SK-N-SH treated with all-trans-retinoic acid at 6 μM for 48 hours (cell line): ENCODE measurements around the gene MYO16.

Experiments
- ATAC-seq: fragments of 200-7000 bp; cut with Tn5 transposase; 3 replicates; pipeline ENCODE4 v1.9.1; 2020; ENCODE audit warnings: mild to moderate bottlenecking, moderate library complexity
- ARNTL ChIP-seq: fragments of 450-650 bp; formaldehyde crosslinking; IDR thresholded peaks from 2 replicates; pipeline ENCODE4 v1.5.0; 2020; ENCODE audit warnings: low read depth, mild to moderate bottlenecking, moderate library complexity, borderline replicate concordance
- BACH2 ChIP-seq: fragments of 250-450 bp; sonication (Bioruptor Pico); IDR thresholded peaks from 2 replicates; pipeline ENCODE4 v1.9.0; 2021; ENCODE audit warnings: mild to moderate bottlenecking, borderline replicate concordance
- CSDC2 ChIP-seq: fragments of 250-450 bp; sonication (Bioruptor Pico); IDR thresholded peaks from 2 replicates; pipeline ENCODE4 v1.5.0; 2020; ENCODE audit warnings: mild to moderate bottlenecking, moderate library complexity
- ESRRG ChIP-seq: fragments of 250-450 bp; sonication (Bioruptor Pico); IDR thresholded peaks from 2 replicates; pipeline ENCODE4 v1.6.1; 2021; ENCODE audit warnings: mild to moderate bottlenecking
- GLIS3 ChIP-seq: fragments of 250-450 bp; sonication (Bioruptor Pico); IDR thresholded peaks from 2 replicates; pipeline ENCODE4 v1.5.0; 2020; ENCODE audit warnings: mild to moderate bottlenecking, moderate library complexity
- OSR1 ChIP-seq: fragments of 250-450 bp; sonication (Bioruptor Pico); IDR thresholded peaks from 2 replicates; pipeline ENCODE4 v1.8.0; 2022; ENCODE audit warnings: moderate library complexity, mild to moderate bottlenecking, inconsistent platforms
- PPARA ChIP-seq: fragments of 250-450 bp; sonication (Bioruptor Pico); IDR thresholded peaks from 2 replicates; pipeline ENCODE4 v1.5.0; 2020; ENCODE audit warnings: mild to moderate bottlenecking, borderline replicate concordance
- RARB ChIP-seq: fragments of 250-450 bp; sonication (Bioruptor Pico); IDR thresholded peaks from 2 replicates; pipeline ENCODE4 v1.8.0; 2021; ENCODE audit warnings: mild to moderate bottlenecking, moderate library complexity
- SNAI2 ChIP-seq: fragments of 250-450 bp; sonication (Bioruptor Pico); IDR thresholded peaks from 2 replicates; pipeline ENCODE4 v1.5.0; 2020; ENCODE audit warnings: mild to moderate bottlenecking, moderate library complexity
- TCF4 ChIP-seq: fragments of 250-450 bp; sonication (Bioruptor Pico); IDR thresholded peaks from 2 replicates; pipeline ENCODE4 v1.8.0; 2021; ENCODE audit warnings: mild to moderate bottlenecking, moderate library complexity, borderline replicate concordance
- TOX ChIP-seq: fragments of 250-450 bp; sonication (Bioruptor Pico); IDR thresholded peaks from 2 replicates; pipeline ENCODE4 v1.8.0; 2021; ENCODE audit warnings: mild to moderate bottlenecking, moderate library complexity, borderline replicate concordance
- ZC3H10 ChIP-seq: fragments of 250-450 bp; sonication (Bioruptor Pico); IDR thresholded peaks from 2 replicates; pipeline ENCODE4 v1.5.1; 2021; ENCODE audit warnings: mild to moderate bottlenecking, moderate library complexity
- ZFP3 ChIP-seq: fragments of 250-450 bp; sonication (Bioruptor Pico); IDR thresholded peaks from 2 replicates; pipeline ENCODE4 v1.5.0; 2020; ENCODE audit warnings: mild to moderate bottlenecking, moderate library complexity
- ZNF565 ChIP-seq: fragments of 450-650 bp; formaldehyde crosslinking; conservative IDR thresholded peaks from 2 replicates; pipeline ENCODE4 v1.5.0; 2020; ENCODE audit warnings: low read depth, mild to moderate bottlenecking, moderate library complexity
- ZNF70 ChIP-seq: fragments of 450-650 bp; formaldehyde crosslinking; IDR thresholded peaks from 2 replicates; pipeline ENCODE4 v1.5.0; 2020; ENCODE audit warnings: mild to moderate bottlenecking, moderate library complexity
- ZNF8 ChIP-seq: fragments of 450-650 bp; formaldehyde crosslinking; IDR thresholded peaks from 2 replicates; pipeline ENCODE4 v1.5.0; 2020; ENCODE audit warnings: mild to moderate bottlenecking, moderate library complexity
- TF ChIP-seq, protein P1 (sequence below): fragments of 250-450 bp; sonication (Bioruptor Pico); IDR thresholded peaks from 2 replicates; pipeline ENCODE4 v1.8.0; 2020; ENCODE audit warnings: mild to moderate bottlenecking, moderate library complexity, borderline replicate concordance
- TF ChIP-seq, protein P2 (sequence below): fragments of 250-450 bp; sonication (Bioruptor Pico); IDR thresholded peaks from 2 replicates; pipeline ENCODE4 v1.8.0; 2021; ENCODE audit warnings: low read depth, mild to moderate bottlenecking, moderate library complexity, borderline replicate concordance
- TF ChIP-seq, protein P3 (sequence below): fragments of 250-450 bp; sonication (Bioruptor Pico); IDR thresholded peaks from 2 replicates; pipeline ENCODE4 v1.5.1; 2020; ENCODE audit warnings: low read depth, mild to moderate bottlenecking, moderate library complexity
- TF ChIP-seq, protein P4 (sequence below): fragments of 250-450 bp; sonication (Bioruptor Pico); IDR thresholded peaks from 2 replicates; pipeline ENCODE4 v1.5.1; 2021; ENCODE audit warnings: mild to moderate bottlenecking, moderate library complexity
- TF ChIP-seq, protein P5 (sequence below): fragments of 250-450 bp; sonication (Bioruptor Pico); IDR thresholded peaks from 2 replicates; pipeline ENCODE4 v1.5.0; 2020; ENCODE audit warnings: mild to moderate bottlenecking, moderate library complexity

The MYO16 gene

DNA sequence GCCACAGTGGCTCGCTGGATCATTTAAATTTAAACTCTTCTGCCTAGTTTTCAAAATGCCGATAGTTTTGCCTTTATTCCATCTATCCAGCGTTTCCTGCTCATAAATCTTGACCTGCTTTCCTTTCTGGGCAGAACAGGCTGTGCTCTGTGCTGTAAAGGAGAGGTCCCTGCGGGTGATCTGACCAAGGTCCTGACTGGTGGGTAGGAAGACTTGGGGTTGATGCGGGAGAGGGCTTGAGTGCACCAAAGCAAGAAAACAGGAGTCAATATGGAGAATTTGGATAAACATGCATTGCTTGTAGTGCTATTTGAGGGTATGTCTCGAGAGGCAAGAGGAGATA, 533.6 kb downstream of the MYO16 start:
- no peak for ATAC-seq
- TF ChIP-seq PPARA (CRISPR knock-in tag) (no peak), SNAI2 (CRISPR knock-in tag) (no peak), GLIS3 (CRISPR knock-in tag) (no peak), OSR1 (CRISPR knock-in tag) (no peak), ESRRG (no peak), TOX (CRISPR knock-in tag) (no peak), ZFP3 (CRISPR knock-in tag) (no peak), ZNF565 (no peak), BACH2 (CRISPR knock-in tag) (no peak), RARB (no peak), ARNTL (CRISPR knock-in tag) (no peak), ZNF70 (CRISPR knock-in tag) (no peak), ZNF8 (CRISPR knock-in tag) (no peak)
- TF ChIP-seq, protein P1, sequence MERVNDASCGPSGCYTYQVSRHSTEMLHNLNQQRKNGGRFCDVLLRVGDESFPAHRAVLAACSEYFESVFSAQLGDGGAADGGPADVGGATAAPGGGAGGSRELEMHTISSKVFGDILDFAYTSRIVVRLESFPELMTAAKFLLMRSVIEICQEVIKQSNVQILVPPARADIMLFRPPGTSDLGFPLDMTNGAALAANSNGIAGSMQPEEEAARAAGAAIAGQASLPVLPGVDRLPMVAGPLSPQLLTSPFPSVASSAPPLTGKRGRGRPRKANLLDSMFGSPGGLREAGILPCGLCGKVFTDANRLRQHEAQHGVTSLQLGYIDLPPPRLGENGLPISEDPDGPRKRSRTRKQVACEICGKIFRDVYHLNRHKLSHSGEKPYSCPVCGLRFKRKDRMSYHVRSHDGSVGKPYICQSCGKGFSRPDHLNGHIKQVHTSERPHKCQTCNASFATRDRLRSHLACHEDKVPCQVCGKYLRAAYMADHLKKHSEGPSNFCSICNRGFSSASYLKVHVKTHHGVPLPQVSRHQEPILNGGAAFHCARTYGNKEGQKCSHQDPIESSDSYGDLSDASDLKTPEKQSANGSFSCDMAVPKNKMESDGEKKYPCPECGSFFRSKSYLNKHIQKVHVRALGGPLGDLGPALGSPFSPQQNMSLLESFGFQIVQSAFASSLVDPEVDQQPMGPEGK (CRISPR knock-in tag): no peak
- TF ChIP-seq, protein P2, sequence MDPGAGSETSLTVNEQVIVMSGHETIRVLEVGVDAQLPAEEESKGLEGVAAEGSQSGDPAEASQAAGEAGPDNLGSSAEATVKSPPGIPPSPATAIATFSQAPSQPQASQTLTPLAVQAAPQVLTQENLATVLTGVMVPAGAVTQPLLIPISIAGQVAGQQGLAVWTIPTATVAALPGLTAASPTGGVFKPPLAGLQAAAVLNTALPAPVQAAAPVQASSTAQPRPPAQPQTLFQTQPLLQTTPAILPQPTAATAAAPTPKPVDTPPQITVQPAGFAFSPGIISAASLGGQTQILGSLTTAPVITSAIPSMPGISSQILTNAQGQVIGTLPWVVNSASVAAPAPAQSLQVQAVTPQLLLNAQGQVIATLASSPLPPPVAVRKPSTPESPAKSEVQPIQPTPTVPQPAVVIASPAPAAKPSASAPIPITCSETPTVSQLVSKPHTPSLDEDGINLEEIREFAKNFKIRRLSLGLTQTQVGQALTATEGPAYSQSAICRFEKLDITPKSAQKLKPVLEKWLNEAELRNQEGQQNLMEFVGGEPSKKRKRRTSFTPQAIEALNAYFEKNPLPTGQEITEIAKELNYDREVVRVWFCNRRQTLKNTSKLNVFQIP (CRISPR knock-in tag): no peak
- TF ChIP-seq, protein P3, sequence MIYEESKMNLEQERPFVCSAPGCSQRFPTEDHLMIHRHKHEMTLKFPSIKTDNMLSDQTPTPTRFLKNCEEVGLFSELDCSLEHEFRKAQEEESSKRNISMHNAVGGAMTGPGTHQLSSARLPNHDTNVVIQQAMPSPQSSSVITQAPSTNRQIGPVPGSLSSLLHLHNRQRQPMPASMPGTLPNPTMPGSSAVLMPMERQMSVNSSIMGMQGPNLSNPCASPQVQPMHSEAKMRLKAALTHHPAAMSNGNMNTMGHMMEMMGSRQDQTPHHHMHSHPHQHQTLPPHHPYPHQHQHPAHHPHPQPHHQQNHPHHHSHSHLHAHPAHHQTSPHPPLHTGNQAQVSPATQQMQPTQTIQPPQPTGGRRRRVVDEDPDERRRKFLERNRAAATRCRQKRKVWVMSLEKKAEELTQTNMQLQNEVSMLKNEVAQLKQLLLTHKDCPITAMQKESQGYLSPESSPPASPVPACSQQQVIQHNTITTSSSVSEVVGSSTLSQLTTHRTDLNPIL (CRISPR knock-in tag): no peak
- TF ChIP-seq, protein P4, sequence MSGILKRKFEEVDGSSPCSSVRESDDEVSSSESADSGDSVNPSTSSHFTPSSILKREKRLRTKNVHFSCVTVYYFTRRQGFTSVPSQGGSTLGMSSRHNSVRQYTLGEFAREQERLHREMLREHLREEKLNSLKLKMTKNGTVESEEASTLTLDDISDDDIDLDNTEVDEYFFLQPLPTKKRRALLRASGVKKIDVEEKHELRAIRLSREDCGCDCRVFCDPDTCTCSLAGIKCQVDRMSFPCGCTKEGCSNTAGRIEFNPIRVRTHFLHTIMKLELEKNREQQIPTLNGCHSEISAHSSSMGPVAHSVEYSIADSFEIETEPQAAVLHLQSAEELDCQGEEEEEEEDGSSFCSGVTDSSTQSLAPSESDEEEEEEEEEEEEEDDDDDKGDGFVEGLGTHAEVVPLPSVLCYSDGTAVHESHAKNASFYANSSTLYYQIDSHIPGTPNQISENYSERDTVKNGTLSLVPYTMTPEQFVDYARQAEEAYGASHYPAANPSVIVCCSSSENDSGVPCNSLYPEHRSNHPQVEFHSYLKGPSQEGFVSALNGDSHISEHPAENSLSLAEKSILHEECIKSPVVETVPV (CRISPR knock-in tag): no peak
- TF ChIP-seq, protein P5, sequence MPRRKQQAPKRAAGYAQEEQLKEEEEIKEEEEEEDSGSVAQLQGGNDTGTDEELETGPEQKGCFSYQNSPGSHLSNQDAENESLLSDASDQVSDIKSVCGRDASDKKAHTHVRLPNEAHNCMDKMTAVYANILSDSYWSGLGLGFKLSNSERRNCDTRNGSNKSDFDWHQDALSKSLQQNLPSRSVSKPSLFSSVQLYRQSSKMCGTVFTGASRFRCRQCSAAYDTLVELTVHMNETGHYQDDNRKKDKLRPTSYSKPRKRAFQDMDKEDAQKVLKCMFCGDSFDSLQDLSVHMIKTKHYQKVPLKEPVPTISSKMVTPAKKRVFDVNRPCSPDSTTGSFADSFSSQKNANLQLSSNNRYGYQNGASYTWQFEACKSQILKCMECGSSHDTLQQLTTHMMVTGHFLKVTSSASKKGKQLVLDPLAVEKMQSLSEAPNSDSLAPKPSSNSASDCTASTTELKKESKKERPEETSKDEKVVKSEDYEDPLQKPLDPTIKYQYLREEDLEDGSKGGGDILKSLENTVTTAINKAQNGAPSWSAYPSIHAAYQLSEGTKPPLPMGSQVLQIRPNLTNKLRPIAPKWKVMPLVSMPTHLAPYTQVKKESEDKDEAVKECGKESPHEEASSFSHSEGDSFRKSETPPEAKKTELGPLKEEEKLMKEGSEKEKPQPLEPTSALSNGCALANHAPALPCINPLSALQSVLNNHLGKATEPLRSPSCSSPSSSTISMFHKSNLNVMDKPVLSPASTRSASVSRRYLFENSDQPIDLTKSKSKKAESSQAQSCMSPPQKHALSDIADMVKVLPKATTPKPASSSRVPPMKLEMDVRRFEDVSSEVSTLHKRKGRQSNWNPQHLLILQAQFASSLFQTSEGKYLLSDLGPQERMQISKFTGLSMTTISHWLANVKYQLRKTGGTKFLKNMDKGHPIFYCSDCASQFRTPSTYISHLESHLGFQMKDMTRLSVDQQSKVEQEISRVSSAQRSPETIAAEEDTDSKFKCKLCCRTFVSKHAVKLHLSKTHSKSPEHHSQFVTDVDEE (CRISPR knock-in tag): no peak

DNA sequence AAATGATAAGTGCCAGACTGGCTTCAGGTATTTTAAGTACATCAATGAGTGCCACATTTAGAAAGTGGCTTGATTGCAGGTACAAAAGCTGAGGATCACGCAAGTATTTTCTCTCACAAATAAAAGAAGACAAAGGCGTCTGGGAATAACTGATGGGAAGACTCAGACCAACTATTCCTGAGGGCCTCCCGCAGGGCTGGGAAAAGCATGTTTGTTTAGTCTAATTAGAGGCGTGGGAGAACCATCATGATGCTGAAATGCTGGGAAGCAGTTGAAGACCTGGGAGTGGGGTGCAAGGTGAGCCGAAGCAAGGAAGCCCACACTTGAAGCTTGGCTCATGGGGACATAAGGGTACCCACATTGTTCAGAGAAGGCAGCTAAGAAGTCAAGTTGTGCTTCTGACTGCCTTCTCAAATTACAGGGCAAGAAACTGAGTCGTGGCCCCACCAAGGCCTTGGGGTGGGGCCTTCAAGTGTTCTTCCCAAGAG, 536.0 kb downstream of the MYO16 start:
- TF ChIP-seq, protein P2 (CRISPR knock-in tag): no peak
- TF ChIP-seq, protein P3 (CRISPR knock-in tag): no peak
- TF ChIP-seq GLIS3 (CRISPR knock-in tag) (no peak), PPARA (CRISPR knock-in tag) (no peak), ZNF70 (CRISPR knock-in tag) (no peak), BACH2 (CRISPR knock-in tag) (no peak), OSR1 (CRISPR knock-in tag) (no peak), TCF4 (CRISPR knock-in tag) (no peak), SNAI2 (CRISPR knock-in tag) (no peak), ZC3H10 (CRISPR knock-in tag) (no peak), ZNF8 (CRISPR knock-in tag) (no peak), CSDC2 (no peak), ZFP3 (CRISPR knock-in tag) (no peak), ZNF565 (no peak)
- TF ChIP-seq, protein P4 (CRISPR knock-in tag): no peak
- TF ChIP-seq, protein P5 (CRISPR knock-in tag): no peak
- ATAC-seq: no peak
